Stomach (tissue), 9 donors: ENCODE data around the gene ERVW-1. TPM values are rescaled to one million over a fixed set of nuclear protein-coding genes. Genes with fewer than 3 reads are reported as not detected.
"Not testable (repeated sequence)": the region's sequence is repeated elsewhere in the genome, so short reads cannot be mapped to it uniquely, and the experiment has no call there.

Experiments
- DNase-seq, 2 donors: peaks; one replicate each; pipeline versions ENCODE4 v3.0.0 to v3.0.0-alpha.2; 2013 to 2019
- H3K27ac ChIP-seq, 5 donors: fragments of 200-600 bp in 4 of 5; sonication (generic) in 4 of 5; one replicate each; pipeline ENCODE4 v1.5.1; 2013 to 2019; ENCODE audit warnings: mild to moderate bottlenecking in 1 of 5, moderate library complexity in 1 of 5
- H3K27me3 ChIP-seq, 3 donors: fragments of 200-600 bp; sonication (generic); one replicate each; pipeline ENCODE4 v1.5.1; 2017 to 2019; ENCODE audit warnings: mixed run types in 1 of 3
- H3K36me3 ChIP-seq, 4 donors: fragments of 200-600 bp; sonication (generic); 1 replicate in 3 of 4; 2 replicates in 1 of 4; pipeline ENCODE4 v1.5.1; 2016 to 2019
- H3K4me1 ChIP-seq, 4 donors: fragments of 200-600 bp; sonication (generic); one replicate each; pipeline ENCODE4 v1.5.1; 2016 to 2019
- H3K4me3 ChIP-seq, 4 donors: fragments of 200-600 bp; sonication (generic) in 3 of 4; one replicate each; pipeline ENCODE4 v1.5.1; 2016 to 2019; ENCODE audit warnings: mild to moderate bottlenecking in 1 of 4
- H3K9me3 ChIP-seq, 4 donors: fragments of 200-600 bp; sonication (generic); one replicate each; pipeline ENCODE4 v1.5.1; 2016 to 2019
- EP300 ChIP-seq: sonication (generic); formaldehyde crosslinking; IDR thresholded peaks from one replicate; pipeline ENCODE4 v1.6.1; 2017; ENCODE audit warnings: antibody characterized with exemption
- POLR2A ChIP-seq, 4 donors: fragments of 450-650 bp; IDR thresholded peaks; one replicate each; pipeline ENCODE4 v1.6.1; 2016; ENCODE audit warnings: antibody characterized with exemption in 4 of 4, control low read depth in 2 of 4, mild to moderate bottlenecking in 1 of 4, moderate library complexity in 1 of 4
- POLR2AphosphoS5 ChIP-seq, 3 donors: sonication (generic); formaldehyde crosslinking; IDR thresholded peaks; one replicate each; pipeline ENCODE4 v1.6.1; 2016; ENCODE audit warnings: antibody characterized with exemption in 3 of 3
- WGBS, 5 donors: extraction: QIAGEN DNeasy Blood & Tissue Kit in 3 of 5; methylation state at CpG; one replicate each; pipeline versions ENCODE4 v1.1.5 to v1.1.7; 2013 to 2018; 5-methylcytosine and 5-hydroxymethylcytosine counted together
- intact Hi-C: fragments of 100-400 bp; cut with DNase I; formaldehyde crosslinking; loops from one replicate; pipeline ENCODE4 v1.15.1; 2023; ENCODE audit warnings: low total_unique reads
- polyA plus RNA-seq, 3 donors: library from polyadenylated mRNA; stranded (reverse); fragments of 200-250 nt; gene quantifications; one replicate each; pipeline ENCODE4 v1.2.3, GENCODE V29; 2013
- total RNA-seq, 5 donors: library from RNA; depleted of rRNA; stranded (reverse); fragments of >200 nt; gene quantifications; one replicate each; pipeline versions ENCODE4 v1.1.0 to v1.2.3, GENCODE V29; 2014 to 2016
- TF ChIP-seq, protein P1 (sequence below), 7 experiments: fragments of 450-650 bp in 4 of 7; fragments of 200-600 bp in 3 of 7; sonication (generic) in 3 of 7; IDR thresholded peaks; one replicate each; pipeline ENCODE4 v1.5.1; 2016 to 2019; ENCODE audit warnings: antibody characterized with exemption in 7 of 7, control low read depth in 2 of 7, mild to moderate bottlenecking in 1 of 7
- donor health status: healthy with polysubstance abuse.
- donor health status: Bipolar disorder and iron deficiency.
- donor health status: healthy.

Gene ERVW-1
- total and polyA plus RNA-seq, 8 donors = 0.18 TPM; not detected in 7

DNA sequence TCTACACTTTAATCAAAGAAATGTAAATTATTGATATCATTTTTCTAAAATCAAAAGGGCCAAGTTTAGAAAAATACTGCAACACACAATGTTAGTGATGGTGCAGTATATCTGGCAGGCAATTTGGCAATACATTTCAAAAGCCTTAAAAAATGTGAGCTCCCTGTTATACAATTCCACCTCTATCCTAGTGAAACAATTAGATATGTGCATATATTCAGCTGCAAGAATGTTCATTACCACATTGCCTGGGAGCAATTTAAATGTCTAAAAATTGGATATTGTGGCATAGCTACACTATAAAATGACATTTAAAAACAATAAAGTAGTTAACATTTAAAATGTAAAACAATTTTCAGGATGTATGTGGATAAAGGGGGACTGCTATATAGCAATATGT, 10.1 kb upstream of the ERVW-1 start:
- TF ChIP-seq POLR2A (IDR thresholded peaks at IDR 0.05) (no peak), POLR2AphosphoS5 (IDR thresholded peaks at IDR 0.05) (no peak), EP300 (no peak)
- TF ChIP-seq, protein P1, sequence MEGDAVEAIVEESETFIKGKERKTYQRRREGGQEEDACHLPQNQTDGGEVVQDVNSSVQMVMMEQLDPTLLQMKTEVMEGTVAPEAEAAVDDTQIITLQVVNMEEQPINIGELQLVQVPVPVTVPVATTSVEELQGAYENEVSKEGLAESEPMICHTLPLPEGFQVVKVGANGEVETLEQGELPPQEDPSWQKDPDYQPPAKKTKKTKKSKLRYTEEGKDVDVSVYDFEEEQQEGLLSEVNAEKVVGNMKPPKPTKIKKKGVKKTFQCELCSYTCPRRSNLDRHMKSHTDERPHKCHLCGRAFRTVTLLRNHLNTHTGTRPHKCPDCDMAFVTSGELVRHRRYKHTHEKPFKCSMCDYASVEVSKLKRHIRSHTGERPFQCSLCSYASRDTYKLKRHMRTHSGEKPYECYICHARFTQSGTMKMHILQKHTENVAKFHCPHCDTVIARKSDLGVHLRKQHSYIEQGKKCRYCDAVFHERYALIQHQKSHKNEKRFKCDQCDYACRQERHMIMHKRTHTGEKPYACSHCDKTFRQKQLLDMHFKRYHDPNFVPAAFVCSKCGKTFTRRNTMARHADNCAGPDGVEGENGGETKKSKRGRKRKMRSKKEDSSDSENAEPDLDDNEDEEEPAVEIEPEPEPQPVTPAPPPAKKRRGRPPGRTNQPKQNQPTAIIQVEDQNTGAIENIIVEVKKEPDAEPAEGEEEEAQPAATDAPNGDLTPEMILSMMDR (IDR thresholded peaks at IDR 0.05) = no peak
- intact Hi-C loops = no loop called here
- no peak overlapping the region for H3K27ac ChIP-seq
- no peak overlapping the region for H3K4me3 ChIP-seq
- H3K27me3 ChIP-seq = no peaks in the 10 kb centered on the region
- DNase-seq = no peak
- no peaks in the 10 kb centered on the region for H3K9me3 ChIP-seq
- H3K4me1 ChIP-seq = no peaks in the 10 kb centered on the region
- peaks cover 32 to 86% (median 84%) of the 10 kb centered on the region in 4 donors for H3K36me3 ChIP-seq

DNA sequence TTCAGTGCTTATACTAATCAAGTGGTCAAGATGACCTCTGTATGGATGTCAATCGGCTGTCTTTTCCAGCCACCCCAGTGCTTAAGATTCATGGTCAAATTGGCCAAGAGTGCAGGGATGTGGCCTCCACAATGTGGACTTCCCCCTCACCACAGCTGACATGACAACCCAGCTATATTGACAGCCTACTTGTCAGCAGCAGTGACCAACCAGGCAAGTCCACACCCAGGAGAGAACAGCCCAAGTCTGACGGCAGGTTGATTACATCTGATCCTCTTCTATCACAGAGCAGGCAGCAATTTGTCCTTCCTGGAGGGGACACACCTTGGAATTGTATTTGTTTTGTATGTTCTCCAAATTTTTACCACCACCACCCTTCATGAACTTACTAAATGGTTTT, 8.2 kb upstream of the ERVW-1 start:
- intact Hi-C loops = no loop called here
- Histone ChIP-seq H3K27ac (no peak overlapping the region), H3K4me1 (no peaks in the 10 kb centered on the region), H3K36me3 (peaks cover 20 to 68% (median 66%) of the 10 kb centered on the region in 4 donors), H3K4me3 (no peak overlapping the region), H3K9me3 (no peaks in the 10 kb centered on the region), H3K27me3 (no peaks in the 10 kb centered on the region)
- TF ChIP-seq POLR2A (IDR thresholded peaks at IDR 0.05) = no peak
- no peak for TF ChIP-seq POLR2AphosphoS5 (IDR thresholded peaks at IDR 0.05)
- TF ChIP-seq EP300 = no peak
- TF ChIP-seq, protein P1 (IDR thresholded peaks at IDR 0.05) = no peak
- WGBS, 5 donors = 67 to 75% (median 71%) methylated on average over 2 of the region's 2 CpGs
- DNase-seq = no peak

DNA sequence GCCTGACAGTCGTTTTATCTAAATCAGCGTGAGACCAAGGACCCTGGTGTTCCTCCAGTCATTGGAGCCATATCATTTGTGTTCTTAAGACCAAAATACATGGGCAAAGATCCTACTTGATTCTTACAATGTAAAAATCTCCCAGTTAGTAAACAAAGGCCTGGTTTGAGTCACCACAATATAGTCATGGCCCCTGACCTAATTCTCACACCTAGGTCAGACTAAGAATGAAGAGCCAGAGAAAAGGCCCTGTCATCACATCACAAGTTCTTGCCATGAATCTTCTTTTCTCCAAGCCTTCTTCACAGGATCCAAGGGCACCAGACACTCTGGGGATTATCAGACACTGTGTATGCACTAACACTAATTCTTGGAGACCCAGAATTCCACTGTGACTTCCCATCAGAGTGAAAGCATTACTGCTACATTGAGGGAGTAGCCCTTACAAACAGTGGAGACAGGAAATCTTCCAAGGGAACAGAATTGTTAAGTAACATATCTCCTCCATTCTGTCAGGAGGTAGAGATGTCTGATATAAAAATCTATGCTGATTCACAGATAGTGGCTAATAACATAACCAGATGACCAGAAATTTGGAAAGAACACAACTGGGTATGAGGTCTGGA, 7.6 kb upstream of the ERVW-1 start:
- no peaks in the 10 kb centered on the region for H3K4me1 ChIP-seq
- no peaks in the 10 kb centered on the region for H3K27me3 ChIP-seq
- H3K4me3 ChIP-seq = no peak overlapping the region
- no peak overlapping the region for H3K27ac ChIP-seq
- WGBS, 5 donors = 82 to 94% (median 86%) methylated on average over 2 of the region's 2 CpGs
- DNase-seq = no peak
- H3K9me3 ChIP-seq = no peaks in the 10 kb centered on the region
- intact Hi-C loops = no loop called here
- peaks cover 17 to 62% (median 60%) of the 10 kb centered on the region in 4 donors for H3K36me3 ChIP-seq
- TF ChIP-seq POLR2AphosphoS5 (IDR thresholded peaks at IDR 0.05) (no peak), EP300 (no peak), POLR2A (IDR thresholded peaks at IDR 0.05) (no peak)
- TF ChIP-seq, protein P1 (IDR thresholded peaks at IDR 0.05) = no peak

DNA sequence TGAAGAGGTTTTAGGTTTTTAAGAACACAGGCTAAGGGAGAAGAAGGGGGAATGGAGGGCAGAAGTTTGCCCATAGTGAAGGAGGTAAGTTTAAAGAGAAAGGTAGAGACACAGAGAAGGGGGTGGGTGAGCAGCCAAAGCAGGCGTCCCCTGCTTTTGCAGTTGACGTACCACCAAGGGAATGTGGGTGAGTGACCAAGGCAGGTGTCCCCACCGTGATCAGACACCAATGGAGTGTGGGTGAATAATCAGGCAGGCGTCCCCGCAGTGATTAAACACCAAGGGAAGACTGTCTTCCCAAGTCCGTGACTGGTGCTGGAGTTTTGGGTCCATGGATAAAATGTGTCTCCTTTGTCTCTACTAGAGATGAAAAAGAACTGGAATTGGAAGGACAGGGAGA, 6.5 kb upstream of the ERVW-1 start:
- intact Hi-C loops = not testable (repeated sequence)

DNA sequence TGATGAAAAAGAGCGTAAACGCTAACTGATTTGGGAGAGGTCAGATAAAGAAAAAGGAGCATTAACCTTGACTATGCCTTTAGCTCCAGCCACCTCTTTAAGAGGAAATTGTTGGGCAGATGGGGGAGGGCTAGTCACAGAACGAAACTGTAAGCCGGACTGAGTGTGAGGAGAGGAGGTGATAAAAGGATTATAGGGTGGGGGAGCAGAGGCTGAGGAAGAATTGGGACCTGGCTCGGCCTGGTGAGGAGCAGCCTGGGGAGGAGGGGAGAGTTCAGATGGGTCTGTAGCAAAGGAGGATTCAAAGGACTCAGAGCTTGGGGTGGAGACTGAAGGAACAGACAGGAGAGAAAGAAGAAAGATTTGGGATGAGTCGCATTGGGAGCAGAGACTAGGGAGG, 5.9 kb upstream of the ERVW-1 start:
- intact Hi-C loops, H3K27ac ChIP-seq, H3K9me3 ChIP-seq, H3K4me1 ChIP-seq, H3K27me3 ChIP-seq, DNase-seq, H3K4me3 ChIP-seq: not testable (repeated sequence)
- peaks cover 10 to 44% (median 42%) of the 10 kb centered on the region in 4 donors for H3K36me3 ChIP-seq
- 52 to 63% (median 53%) methylated on average over 6 of the region's 6 CpGs for WGBS, 5 donors

More for the DNA sequence above, 6.5 kb upstream of the ERVW-1 start:
- H3K36me3 ChIP-seq = peaks cover 10 to 50% (median 48%) of the 10 kb centered on the region in 4 donors
- not testable (repeated sequence) for H3K9me3 ChIP-seq, DNase-seq, H3K27me3 ChIP-seq, H3K27ac ChIP-seq, H3K4me1 ChIP-seq, H3K4me3 ChIP-seq
- WGBS, 5 donors = 93 to 95% (median 94%) methylated on average over 6 of the region's 6 CpGs

DNA sequence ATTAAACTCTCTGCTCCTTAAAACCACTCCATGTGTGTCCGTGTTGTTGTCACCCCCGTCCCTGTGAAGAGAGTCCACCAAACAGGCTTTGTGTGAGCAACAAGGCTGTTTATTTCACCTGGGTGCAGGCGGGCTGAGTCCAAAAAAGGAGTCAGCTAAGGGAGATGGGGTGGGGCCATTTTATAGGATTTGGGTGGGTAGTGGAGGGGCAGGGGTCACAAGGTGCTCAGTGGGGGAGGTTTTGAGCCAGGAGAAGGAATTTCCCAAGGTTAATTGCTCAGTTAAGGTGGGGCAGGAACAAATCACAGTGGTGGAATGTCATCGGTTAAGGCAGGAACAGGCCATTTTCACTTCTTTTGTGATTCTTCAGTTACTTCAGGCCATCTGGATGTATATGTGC, 1.4 kb upstream of the ERVW-1 start:
- H3K9me3 ChIP-seq, H3K4me3 ChIP-seq, H3K27ac ChIP-seq, H3K27me3 ChIP-seq, intact Hi-C loops, DNase-seq, H3K4me1 ChIP-seq: not testable (repeated sequence)
- peaks cover 0 to 38% (median 20%) of the 10 kb centered on the region in 4 donors for H3K36me3 ChIP-seq
- 92 to 97% (median 94%) methylated on average over 4 of the region's 4 CpGs for WGBS, 5 donors
